Osteoblast (primary cell): ENCODE data around the gene IL18. TPM values are rescaled to one million over a fixed set of nuclear protein-coding genes. Genes with fewer than 3 reads are reported as not detected.
A peak's percentile ranks its signal among the peaks of the same experiment; 100 is the strongest.

ENCODE experiments used
- DNase-seq: peaks from one replicate; pipeline ENCODE4 v3.0.0; 2011; ENCODE audit warnings: low spot score, mixed read lengths; ENCODE audit not compliant: insufficient read length; ENCODE audit errors: missing footprints
- H2AFZ ChIP-seq: 2 replicates; pipeline ENCODE4 v1.6.0; 2011; ENCODE audit warnings: mild to moderate bottlenecking, low read length
- H3K27ac ChIP-seq: 2 replicates; pipeline ENCODE4 v1.5.1; 2011; ENCODE audit warnings: mild to moderate bottlenecking, low read depth, low read length, moderate library complexity
- H3K27me3 ChIP-seq: 2 replicates; pipeline ENCODE4 v1.6.0; 2012; ENCODE audit warnings: mild to moderate bottlenecking, control low read depth, inconsistent platforms, low read length, moderate library complexity; ENCODE audit not compliant: insufficient read depth
- H3K36me3 ChIP-seq: 2 replicates; pipeline ENCODE4 v1.5.1; 2011; ENCODE audit warnings: mild to moderate bottlenecking, low read length, control low read depth, moderate library complexity; ENCODE audit not compliant: insufficient read depth
- H3K4me1 ChIP-seq: 2 replicates; pipeline ENCODE4 v1.5.1; 2011; ENCODE audit warnings: mild to moderate bottlenecking, low read length, control low read depth, moderate library complexity; ENCODE audit not compliant: insufficient read depth
- H3K4me2 ChIP-seq: 2 replicates; pipeline ENCODE4 v1.6.0; 2011; ENCODE audit warnings: mild to moderate bottlenecking, low read length; ENCODE audit not compliant: insufficient read depth
- H3K4me3 ChIP-seq: fragments of 200-600 bp; sonication (generic); 3 replicates; pipeline ENCODE4 v1.5.1; 2012; ENCODE audit warnings: mild to moderate bottlenecking, low read length, inconsistent platforms; ENCODE audit not compliant: insufficient read depth
- H3K79me2 ChIP-seq: 2 replicates; pipeline ENCODE4 v1.6.0; 2012; ENCODE audit warnings: mild to moderate bottlenecking, low read length, control low read depth, inconsistent platforms; ENCODE audit not compliant: insufficient read depth
- H3K9me3 ChIP-seq: 2 replicates; pipeline ENCODE4 v1.5.1; 2011; ENCODE audit warnings: low read depth, low read length, control low read depth
- H4K20me1 ChIP-seq: 2 replicates; pipeline ENCODE4 v1.6.0; 2012; ENCODE audit warnings: mild to moderate bottlenecking, low read length, control low read depth; ENCODE audit not compliant: insufficient read depth
- total RNA-seq: library from RNA; depleted of rRNA; stranded (reverse); fragments of >200 nt; gene quantifications from 2 replicates; pipeline ENCODE4 v1.2.3, GENCODE V29; 2012
- TF ChIP-seq, protein P1 (sequence below): IDR thresholded peaks from 2 replicates; pipeline ENCODE4 v1.5.1; 2011; ENCODE audit warnings: mild to moderate bottlenecking, low read depth, low read length, moderate library complexity; ENCODE audit errors: extremely low read depth

The IL18 gene
- total RNA-seq, 1 donor: not detected

DNA sequence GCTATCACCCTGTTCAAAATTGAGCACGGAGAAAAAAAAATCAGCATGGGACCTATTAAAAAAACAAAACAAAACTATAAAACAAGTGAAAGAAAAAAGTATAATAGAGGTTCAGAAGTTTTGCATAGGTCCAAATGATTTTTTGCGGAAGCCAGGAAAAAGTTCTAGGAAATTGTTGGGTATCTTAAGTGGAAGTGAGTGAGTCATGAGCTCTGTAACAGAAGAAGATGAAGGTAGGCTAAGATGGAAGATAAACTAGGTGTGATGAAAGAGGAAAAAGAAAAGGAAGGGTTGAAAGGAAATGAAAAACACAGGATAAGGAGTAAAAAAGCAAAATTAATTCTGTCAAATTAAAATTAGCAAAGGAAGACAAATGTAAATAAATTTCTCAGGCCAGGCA is 49.4 kb downstream of the IL18 start:
- TF ChIP-seq, protein P1, sequence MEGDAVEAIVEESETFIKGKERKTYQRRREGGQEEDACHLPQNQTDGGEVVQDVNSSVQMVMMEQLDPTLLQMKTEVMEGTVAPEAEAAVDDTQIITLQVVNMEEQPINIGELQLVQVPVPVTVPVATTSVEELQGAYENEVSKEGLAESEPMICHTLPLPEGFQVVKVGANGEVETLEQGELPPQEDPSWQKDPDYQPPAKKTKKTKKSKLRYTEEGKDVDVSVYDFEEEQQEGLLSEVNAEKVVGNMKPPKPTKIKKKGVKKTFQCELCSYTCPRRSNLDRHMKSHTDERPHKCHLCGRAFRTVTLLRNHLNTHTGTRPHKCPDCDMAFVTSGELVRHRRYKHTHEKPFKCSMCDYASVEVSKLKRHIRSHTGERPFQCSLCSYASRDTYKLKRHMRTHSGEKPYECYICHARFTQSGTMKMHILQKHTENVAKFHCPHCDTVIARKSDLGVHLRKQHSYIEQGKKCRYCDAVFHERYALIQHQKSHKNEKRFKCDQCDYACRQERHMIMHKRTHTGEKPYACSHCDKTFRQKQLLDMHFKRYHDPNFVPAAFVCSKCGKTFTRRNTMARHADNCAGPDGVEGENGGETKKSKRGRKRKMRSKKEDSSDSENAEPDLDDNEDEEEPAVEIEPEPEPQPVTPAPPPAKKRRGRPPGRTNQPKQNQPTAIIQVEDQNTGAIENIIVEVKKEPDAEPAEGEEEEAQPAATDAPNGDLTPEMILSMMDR: no peak
- Histone ChIP-seq H3K4me1 (no peaks in the 10 kb centered on the region), H3K27ac (no peak overlapping the region), H3K27me3 (no peaks in the 10 kb centered on the region), H3K36me3 (no peaks in the 10 kb centered on the region), H3K4me2 (no peak overlapping the region), H3K9me3 (no peaks in the 10 kb centered on the region), H3K4me3 (no peak overlapping the region), H3K79me2 (no peaks in the 10 kb centered on the region), H4K20me1 (no peaks in the 10 kb centered on the region), H2AFZ (no peak overlapping the region)
- DNase-seq: no peak

DNA sequence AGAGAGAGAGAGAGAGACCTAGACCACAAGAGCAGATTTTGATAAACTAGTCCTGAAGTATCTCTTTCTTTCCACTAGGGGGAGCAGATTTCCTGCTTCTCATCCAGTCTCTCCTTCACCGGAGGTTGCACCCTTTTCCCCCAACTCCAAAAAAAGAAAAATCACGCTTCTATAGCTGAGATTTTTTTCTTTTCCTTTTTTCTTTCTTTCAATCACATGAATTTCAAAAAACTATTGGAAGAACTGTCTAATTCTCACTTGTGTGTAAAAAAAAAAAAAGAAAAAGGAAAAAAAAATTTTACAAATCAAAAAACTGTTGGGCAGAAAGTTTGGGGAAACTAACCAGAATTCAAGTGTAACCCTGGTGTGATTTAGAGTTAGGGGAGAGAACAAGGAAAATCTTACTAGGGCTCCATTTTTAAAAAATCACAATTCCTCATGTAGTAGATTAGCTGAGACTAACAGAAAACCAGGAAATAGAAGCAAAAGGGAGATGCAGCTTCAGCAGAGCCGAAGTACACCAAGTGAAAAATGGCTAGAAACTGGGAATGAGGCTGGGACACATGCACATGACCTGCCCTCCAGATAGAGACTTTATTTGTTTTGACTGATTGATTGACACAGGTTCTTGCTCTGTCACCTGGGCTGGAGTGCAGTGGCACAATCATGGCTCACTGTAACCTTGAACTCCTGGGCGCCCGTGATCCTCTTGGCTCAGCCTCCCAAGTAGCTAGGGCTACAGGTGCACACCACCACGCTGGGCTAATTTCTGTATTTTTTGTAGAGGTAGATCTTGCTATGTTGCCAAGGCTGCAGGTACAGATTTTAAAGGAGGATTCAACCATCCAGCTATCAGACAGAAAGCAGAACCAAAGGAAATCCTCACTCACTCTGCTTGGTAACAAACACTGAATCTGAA is 50.1 kb downstream of the IL18 start:
- Histone ChIP-seq H4K20me1 (no peaks in the 10 kb centered on the region), H3K9me3 (no peaks in the 10 kb centered on the region), H3K27me3 (no peaks in the 10 kb centered on the region), H3K4me3 (no peak overlapping the region), H3K79me2 (no peaks in the 10 kb centered on the region), H3K4me1 (no peaks in the 10 kb centered on the region), H3K4me2 (no peak overlapping the region), H2AFZ (no peak overlapping the region), H3K36me3 (no peaks in the 10 kb centered on the region), H3K27ac (no peak overlapping the region)
- TF ChIP-seq, protein P1: peak; percentile 57
- DNase-seq: peak; percentile 70

DNA sequence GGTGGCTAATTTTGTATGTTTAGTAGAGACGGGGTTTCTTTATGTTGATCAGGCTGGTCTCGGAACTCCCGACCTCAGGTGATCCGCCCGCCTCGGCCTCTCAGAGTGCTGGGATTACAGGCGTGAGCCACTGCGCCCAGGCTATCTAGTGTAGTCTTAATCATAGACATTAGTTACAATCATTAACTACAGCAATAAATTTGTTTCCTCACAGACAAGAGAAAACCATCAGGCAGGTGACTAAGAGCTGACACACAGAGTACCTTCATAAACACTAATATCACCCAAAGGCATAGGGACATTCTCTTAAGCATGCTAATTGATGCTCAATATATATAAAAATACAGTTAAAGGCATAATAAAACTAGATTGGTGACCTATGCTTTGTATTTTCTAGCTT is 57.8 kb downstream of the IL18 start:
- no peaks in the 10 kb centered on the region for H3K79me2 ChIP-seq
- no peak overlapping the region for H3K4me3 ChIP-seq
- no peak overlapping the region for H3K27ac ChIP-seq
- no peaks in the 10 kb centered on the region for H3K4me1 ChIP-seq
- no peak for DNase-seq
- H3K9me3 ChIP-seq: no peaks in the 10 kb centered on the region
- no peaks in the 10 kb centered on the region for H4K20me1 ChIP-seq
- TF ChIP-seq, protein P1: no peak
- H2AFZ ChIP-seq: no peak overlapping the region
- H3K27me3 ChIP-seq: no peaks in the 10 kb centered on the region
- no peaks in the 10 kb centered on the region for H3K36me3 ChIP-seq
- H3K4me2 ChIP-seq: no peak overlapping the region

DNA sequence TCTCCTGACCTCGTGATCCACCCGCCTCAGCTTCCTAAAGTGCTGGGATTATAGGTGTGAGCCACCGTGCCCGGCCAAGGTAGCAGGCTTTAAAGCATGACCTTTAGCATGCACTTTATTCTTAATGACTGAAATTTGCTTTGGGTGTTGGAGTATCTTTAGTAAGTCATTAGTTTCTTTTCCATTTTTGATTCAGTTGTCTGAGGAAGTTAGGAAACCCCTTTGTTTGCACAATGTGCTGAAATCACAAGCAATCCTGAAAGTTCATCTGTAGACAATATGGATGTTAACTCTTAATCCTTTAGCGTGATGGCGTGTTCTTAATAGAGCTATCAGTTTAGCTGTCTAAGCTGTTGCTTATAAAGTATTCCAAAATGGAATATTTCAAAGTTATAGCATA is 60.4 kb downstream of the IL18 start:
- no peaks in the 10 kb centered on the region for H3K36me3 ChIP-seq
- DNase-seq: peak; percentile 26
- TF ChIP-seq, protein P1: no peak
- no peak overlapping the region for H3K4me2 ChIP-seq
- no peak overlapping the region for H3K4me3 ChIP-seq
- no peaks in the 10 kb centered on the region for H3K27me3 ChIP-seq
- H3K9me3 ChIP-seq: no peaks in the 10 kb centered on the region
- H2AFZ ChIP-seq: no peak overlapping the region
- H4K20me1 ChIP-seq: no peaks in the 10 kb centered on the region
- H3K27ac ChIP-seq: no peak overlapping the region
- no peaks in the 10 kb centered on the region for H3K79me2 ChIP-seq
- H3K4me1 ChIP-seq: peaks cover 3% of the 10 kb centered on the region
